A549 (cell line): ENCODE data around the gene NRXN3.

ENCODE experiments used
- EHMT2 ChIP-seq: fragments of 200-600 bp; sonication (generic); IDR thresholded peaks from 2 replicates; pipeline ENCODE4 v1.6.1; 2016; ENCODE audit warnings: antibody characterized with exemption, low read depth, mild to moderate bottlenecking, moderate library complexity
- EP300 ChIP-seq, 2 experiments: fragments of >200 bp; sonication (Bioruptor Twin); formaldehyde crosslinking; IDR thresholded peaks; 2 replicates in 1 of 2; 3 replicates in 1 of 2; pipeline ENCODE4 v1.6.1; 2016 to 2017
- HDAC2 ChIP-seq: fragments of 200-600 bp; sonication (generic); IDR thresholded peaks from 2 replicates; pipeline ENCODE4 v1.6.1; 2016
- MAZ ChIP-seq: fragments of 150-350 bp; IDR thresholded peaks from 2 replicates; pipeline ENCODE4 v1.6.1; 2014; ENCODE audit warnings: antibody characterized with exemption, low read depth, low read length, borderline replicate concordance
- PBX3 ChIP-seq: IDR thresholded peaks from 2 replicates; pipeline ENCODE4 v1.6.1; 2012
- POLR2A ChIP-seq: IDR thresholded peaks from 2 replicates; pipeline ENCODE4 v1.6.1; 2012; ENCODE audit warnings: mild to moderate bottlenecking, low read length
- RAD21 ChIP-seq, 2 experiments: fragments of >200 bp in 1 of 2; sonication (Bioruptor Twin) in 1 of 2; formaldehyde crosslinking in 1 of 2; IDR thresholded peaks in 1 of 2; conservative IDR thresholded peaks in 1 of 2; 2 replicates in 1 of 2; 3 replicates in 1 of 2; pipeline ENCODE4 v1.6.1; 2012 to 2018; ENCODE audit warnings: inconsistent platforms in 1 of 2
- TF ChIP-seq, protein P1 (sequence below): fragments of >200 bp; sonication (Bioruptor Twin); formaldehyde crosslinking; IDR thresholded peaks from 3 replicates; pipeline ENCODE4 v1.5.1; 2016
- TF ChIP-seq, protein P2 (sequence below): fragments of 450-650 bp; IDR thresholded peaks from 2 replicates; pipeline ENCODE4 v1.6.1; 2014; ENCODE audit warnings: antibody characterized with exemption
- TF ChIP-seq, protein P3 (sequence below): IDR thresholded peaks from 2 replicates; pipeline ENCODE4 v1.6.1; 2012; ENCODE audit warnings: low read depth, borderline replicate concordance

DNA sequence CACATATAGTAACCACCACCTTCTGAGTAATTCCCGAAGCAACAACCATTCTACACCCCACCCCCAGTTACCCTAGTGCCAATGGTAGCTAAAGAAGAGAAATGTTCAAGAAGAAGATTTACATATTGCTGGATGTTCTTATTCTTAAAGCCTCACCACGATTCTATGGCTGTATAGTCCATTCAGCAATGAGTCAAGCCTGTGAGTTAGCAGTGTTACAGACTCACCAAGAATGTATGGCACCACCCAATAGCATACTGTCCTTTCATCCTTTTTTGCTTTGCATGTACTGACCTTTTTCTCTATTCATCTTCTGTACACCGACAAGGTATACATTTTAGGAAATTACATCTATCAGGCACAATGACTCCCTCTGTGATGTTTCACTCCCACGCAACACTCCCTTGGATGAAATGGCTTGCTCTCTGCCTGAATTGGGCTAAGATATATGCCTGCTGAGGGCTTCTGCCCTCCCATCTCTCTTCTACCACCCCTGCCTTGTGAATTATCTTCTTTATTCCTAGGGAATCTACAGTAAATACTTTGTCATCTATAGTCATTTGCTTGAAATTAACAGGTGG lies 1095.3 kb downstream of the NRXN3 start:
- TF ChIP-seq EP300 (IDR thresholded peaks at IDR 0.05) (no peak), POLR2A (no peak), EHMT2 (no peak), RAD21 (conservative IDR thresholded peaks at IDR 0.05 in 1 of 2, IDR thresholded peaks at IDR 0.05 in 1 of 2) (no peak), HDAC2 (no peak), PBX3 (no peak), MAZ (no peak)
- TF ChIP-seq, protein P1, sequence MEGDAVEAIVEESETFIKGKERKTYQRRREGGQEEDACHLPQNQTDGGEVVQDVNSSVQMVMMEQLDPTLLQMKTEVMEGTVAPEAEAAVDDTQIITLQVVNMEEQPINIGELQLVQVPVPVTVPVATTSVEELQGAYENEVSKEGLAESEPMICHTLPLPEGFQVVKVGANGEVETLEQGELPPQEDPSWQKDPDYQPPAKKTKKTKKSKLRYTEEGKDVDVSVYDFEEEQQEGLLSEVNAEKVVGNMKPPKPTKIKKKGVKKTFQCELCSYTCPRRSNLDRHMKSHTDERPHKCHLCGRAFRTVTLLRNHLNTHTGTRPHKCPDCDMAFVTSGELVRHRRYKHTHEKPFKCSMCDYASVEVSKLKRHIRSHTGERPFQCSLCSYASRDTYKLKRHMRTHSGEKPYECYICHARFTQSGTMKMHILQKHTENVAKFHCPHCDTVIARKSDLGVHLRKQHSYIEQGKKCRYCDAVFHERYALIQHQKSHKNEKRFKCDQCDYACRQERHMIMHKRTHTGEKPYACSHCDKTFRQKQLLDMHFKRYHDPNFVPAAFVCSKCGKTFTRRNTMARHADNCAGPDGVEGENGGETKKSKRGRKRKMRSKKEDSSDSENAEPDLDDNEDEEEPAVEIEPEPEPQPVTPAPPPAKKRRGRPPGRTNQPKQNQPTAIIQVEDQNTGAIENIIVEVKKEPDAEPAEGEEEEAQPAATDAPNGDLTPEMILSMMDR = no peak
- TF ChIP-seq, protein P2, sequence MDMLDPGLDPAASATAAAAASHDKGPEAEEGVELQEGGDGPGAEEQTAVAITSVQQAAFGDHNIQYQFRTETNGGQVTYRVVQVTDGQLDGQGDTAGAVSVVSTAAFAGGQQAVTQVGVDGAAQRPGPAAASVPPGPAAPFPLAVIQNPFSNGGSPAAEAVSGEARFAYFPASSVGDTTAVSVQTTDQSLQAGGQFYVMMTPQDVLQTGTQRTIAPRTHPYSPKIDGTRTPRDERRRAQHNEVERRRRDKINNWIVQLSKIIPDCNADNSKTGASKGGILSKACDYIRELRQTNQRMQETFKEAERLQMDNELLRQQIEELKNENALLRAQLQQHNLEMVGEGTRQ = no peak
- TF ChIP-seq, protein P3, sequence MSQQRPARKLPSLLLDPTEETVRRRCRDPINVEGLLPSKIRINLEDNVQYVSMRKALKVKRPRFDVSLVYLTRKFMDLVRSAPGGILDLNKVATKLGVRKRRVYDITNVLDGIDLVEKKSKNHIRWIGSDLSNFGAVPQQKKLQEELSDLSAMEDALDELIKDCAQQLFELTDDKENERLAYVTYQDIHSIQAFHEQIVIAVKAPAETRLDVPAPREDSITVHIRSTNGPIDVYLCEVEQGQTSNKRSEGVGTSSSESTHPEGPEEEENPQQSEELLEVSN = no peak
